ENCODE measurements around the gene ANGPTL4. TPM values are rescaled to one million over a fixed set of nuclear protein-coding genes. Genes with fewer than 3 reads are reported as not detected.

Gene ANGPTL4
- total and polyA plus RNA-seq, 9 of the 15 experiments (the other 6 are each of a cell fraction or from before 2014, with no cell fraction given), result 0.05 to 0.77 (median 0.22) TPM; not detected in 4

DNA sequence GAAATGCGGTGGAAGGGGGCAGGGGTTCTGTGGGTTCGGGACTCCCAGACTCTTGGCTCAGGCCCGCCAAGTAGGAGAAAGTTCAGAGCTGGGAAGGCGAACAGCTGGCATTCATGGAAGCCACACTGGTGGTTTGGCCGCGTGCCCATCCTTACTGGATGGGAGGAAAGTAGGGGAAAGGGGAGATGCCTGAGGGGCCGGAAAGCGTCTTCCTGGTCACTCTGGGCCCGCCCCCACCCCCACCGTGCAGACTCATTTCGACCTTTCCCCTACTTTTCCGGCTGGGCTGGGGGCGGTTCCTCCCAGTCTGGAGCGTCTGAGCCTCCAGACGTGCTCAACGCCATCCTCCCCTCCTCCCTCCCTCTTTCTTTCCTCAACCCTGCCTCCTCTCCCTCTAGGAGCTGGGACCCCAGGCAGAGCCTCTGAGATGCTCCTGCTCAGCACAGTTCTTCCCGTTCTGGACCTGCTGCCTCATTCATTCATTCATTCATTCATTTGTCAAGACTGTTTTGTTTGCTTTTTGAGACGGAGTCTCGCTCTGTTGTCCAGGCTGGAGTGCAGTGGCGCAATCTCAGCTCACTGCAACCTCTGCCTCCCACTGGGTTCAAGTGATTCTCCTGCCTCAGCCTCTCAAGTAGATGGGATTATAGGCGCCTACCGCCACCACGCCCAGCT, 3.5 kb downstream of the ANGPTL4 start:
- in situ Hi-C loops (cut with MboI) (no loop called here), intact Hi-C loops (cut with micrococcal nuclease) (no loop called here)
- H3K9me3 ChIP-seq (replicated peaks; ENCODE audit: control insufficient read depth, insufficient read depth, low read depth, low read length), result no peaks in the 10 kb centered on the region
- H3K79me2 ChIP-seq (ENCODE audit: control insufficient read depth, insufficient read depth, low read length), result no peaks in the 10 kb centered on the region
- ATAC-seq, result peak; percentile 33
- FAIRE-seq, result no peak
- H2AFZ ChIP-seq (ENCODE audit: low read depth, low read length), result peak overlapping the region; percentile 44
- no peaks in the 10 kb centered on the region for H3K36me3 ChIP-seq (ENCODE audit: control insufficient read depth, insufficient read depth, low read length)
- H3K27me3 ChIP-seq (ENCODE audit: control insufficient read depth in 2 of 2, insufficient read depth in 2 of 2, low read length in 2 of 2), result peaks cover 0 to 12% of the 10 kb centered on the region in 2 experiments; a peak in 1 of 5 replicates
- BruUV-seq (replicated peaks), result no TSS peak
- peak; percentile 49 to 58 (median 54) for DNase-seq (ENCODE audit: extremely low read depth in 1 of 4, low spot score in 3 of 4)
- H3K4me2 ChIP-seq (ENCODE audit: insufficient read depth, low read length), result peak overlapping the region; percentile 18
- no peaks in the 10 kb centered on the region for H3K9me1 ChIP-seq (ENCODE audit: control insufficient read depth, insufficient read depth, low read length)
- 0 out of 4 replicates have a peak overlapping the region, but pooled peaks of 1 of the 2 experiments have one; percentile 43 for H3K9ac ChIP-seq (ENCODE audit: insufficient read depth in 1 of 2, low read depth in 2 of 2, low read length in 2 of 2)
- peaks cover 24 to 55% of the 10 kb centered on the region in 2 experiments for H3K4me1 ChIP-seq (replicated peaks in 1 of 2; ENCODE audit: control insufficient read depth in 2 of 2, insufficient read depth in 2 of 2, low read length in 2 of 2)
- no peak overlapping the region for H3K27ac ChIP-seq (ENCODE audit: extremely low read depth, low read depth, low read length)
- POLR2A ChIA-PET, result interaction anchor here (0.6 to 1.2 kb wide), 4 partner anchors 13 to 22 kb away, joined by 3 to 5 read pairs (median 4); no protein-coding TSS in a partner anchor
- CTCF ChIA-PET (ENCODE audit: low intra/inter-chr PET ratio), result interaction anchor here (0.5 to 1.4 kb wide), 2 partner anchors 14 to 57 kb away, joined by 3 read pairs; no protein-coding TSS in a partner anchor
- no peak overlapping the region for H3K4me3 ChIP-seq
- WGBS (ENCODE audit: insufficient coverage, low coverage, missing lambda C conversion rate), result 19% methylated on average over 21 of the region's 23 CpGs
- H4K20me1 ChIP-seq (replicated peaks; ENCODE audit: control insufficient read depth, insufficient read depth, low read length), result no peaks in the 10 kb centered on the region
- TF ChIP-seq PRMT5 (CRISPR knock-in tag; IDR thresholded peaks at IDR 0.05) (no peak), TCF7 (IDR thresholded peaks at IDR 0.05; ENCODE audit: borderline replicate concordance) (no peak), HNRNPL (IDR thresholded peaks at IDR 0.05; ENCODE audit: low read depth, low read length) (no peak), CBX8 (IDR thresholded peaks at IDR 0.05; ENCODE audit: borderline replicate concordance, extremely low read depth, low read depth, low read length, poor library complexity, severe bottlenecking) (no peak), ZNF197 (CRISPR knock-in tag; IDR thresholded peaks at IDR 0.05; ENCODE audit: low read depth) (no peak), SMC3 (conservative IDR thresholded peaks at IDR 0.05; ENCODE audit: insufficient read depth, low read depth, low read length) (no peak), MAFG (tag; conservative IDR thresholded peaks at IDR 0.05) (no peak), DNMT1 (IDR thresholded peaks at IDR 0.05) (no peak), MAFK (IDR thresholded peaks at IDR 0.05; ENCODE audit: low read length) (no peak), IRF9 (tag; IDR thresholded peaks at IDR 0.05) (no peak), EGR1 (conservative IDR thresholded peaks at IDR 0.05) (peak; percentile 55), PHF21A (IDR thresholded peaks at IDR 0.05; ENCODE audit: borderline replicate concordance, low read depth) (no peak), TFAM (CRISPR knock-in tag; conservative IDR thresholded peaks at IDR 0.05) (no peak), CAMTA2 (CRISPR knock-in tag; conservative IDR thresholded peaks at IDR 0.05) (no peak), E2F6 (IDR thresholded peaks at IDR 0.05; ENCODE audit: borderline replicate concordance in 1 of 2, extremely low read depth in 1 of 2, insufficient read depth in 1 of 2, insufficient read length in 1 of 2, low read depth in 1 of 2, low read length in 1 of 2, poor library complexity in 1 of 2, severe bottlenecking in 1 of 2) (no peak)
- TF ChIP-seq, protein P1, sequence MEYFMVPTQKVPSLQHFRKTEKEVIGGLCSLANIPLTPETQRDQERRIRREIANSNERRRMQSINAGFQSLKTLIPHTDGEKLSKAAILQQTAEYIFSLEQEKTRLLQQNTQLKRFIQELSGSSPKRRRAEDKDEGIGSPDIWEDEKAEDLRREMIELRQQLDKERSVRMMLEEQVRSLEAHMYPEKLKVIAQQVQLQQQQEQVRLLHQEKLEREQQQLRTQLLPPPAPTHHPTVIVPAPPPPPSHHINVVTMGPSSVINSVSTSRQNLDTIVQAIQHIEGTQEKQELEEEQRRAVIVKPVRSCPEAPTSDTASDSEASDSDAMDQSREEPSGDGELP (CRISPR knock-in tag; IDR thresholded peaks at IDR 0.05; ENCODE audit: borderline replicate concordance), result peak; percentile 39; the same call in 1 of the 2 replicates
- TF ChIP-seq, protein P2, sequence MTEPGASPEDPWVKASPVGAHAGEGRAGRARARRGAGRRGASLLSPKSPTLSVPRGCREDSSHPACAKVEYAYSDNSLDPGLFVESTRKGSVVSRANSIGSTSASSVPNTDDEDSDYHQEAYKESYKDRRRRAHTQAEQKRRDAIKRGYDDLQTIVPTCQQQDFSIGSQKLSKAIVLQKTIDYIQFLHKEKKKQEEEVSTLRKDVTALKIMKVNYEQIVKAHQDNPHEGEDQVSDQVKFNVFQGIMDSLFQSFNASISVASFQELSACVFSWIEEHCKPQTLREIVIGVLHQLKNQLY (CRISPR knock-in tag; conservative IDR thresholded peaks at IDR 0.05), result no peak
